Activated CD8-positive, alpha-beta memory T cell treated with anti-CD3 and anti-CD28 coated beads, Interleukin-2, amount 10 ng/mL, durations not matched to agents 7 days and 5 days (primary cell): ENCODE measurements around the gene CNBD2. TPM values are rescaled to one million over a fixed set of nuclear protein-coding genes. Genes with fewer than 3 reads are reported as not detected.
"Not testable (repeated sequence)": the region's sequence is repeated elsewhere in the genome, so short reads cannot be mapped to it uniquely, and the experiment has no call there.

Experiments used
- ATAC-seq: fragments of 150-1000 bp; cut with Tn5 transposase; one replicate; pipeline ENCODE4 v1.10.0; 2021; ENCODE audit warnings: moderate library complexity
- CTCF ChIA-PET: fragments of 350-600 bp; sonication (Branson Sonifier 250); formaldehyde crosslinking; loops from one replicate; lab custom pipeline; 2021; ENCODE audit warnings: antibody characterized with exemption; lab: Charles Lee
- DNase-seq: peaks from one replicate; pipeline ENCODE4 v3.0.0-alpha.2; 2020
- H3K27ac Mint-ChIP-seq: one replicate; pipeline ENCODE4 v1.8.0; 2021; ENCODE audit warnings: mild to moderate bottlenecking, mixed read lengths
- H3K27me3 Mint-ChIP-seq: one replicate; pipeline ENCODE4 v1.8.0; 2021; ENCODE audit warnings: mixed read lengths
- H3K36me3 Mint-ChIP-seq: one replicate; pipeline ENCODE4 v1.8.0; 2021; ENCODE audit warnings: mild to moderate bottlenecking, mixed read lengths
- H3K4me1 Mint-ChIP-seq: one replicate; pipeline ENCODE4 v1.8.0; 2021; ENCODE audit warnings: mixed read lengths
- H3K4me3 Mint-ChIP-seq: one replicate; pipeline ENCODE4 v1.8.0; 2021; ENCODE audit warnings: mild to moderate bottlenecking, moderate library complexity, mixed read lengths
- H3K9me3 Mint-ChIP-seq: one replicate; pipeline ENCODE4 v1.8.0; 2022; ENCODE audit warnings: low read depth, mixed read lengths
- total RNA-seq, 2 experiments: library from RNA; stranded (reverse); gene quantifications; one replicate each; pipeline ENCODE4 v1.2.3, GENCODE V29; 2021

Gene CNBD2
- total RNA-seq, 2 experiments from 2014 or later, result 5.2 to 7.8 TPM

GRCh38 chr20:36036688-36037087, 68.3 kb downstream of the CNBD2 start:
- ATAC-seq (no peak), DNase-seq (no peak)
- Mint-ChIP-seq H3K9me3 (no peaks in the 10 kb centered on the region), H3K27me3 (no peaks in the 10 kb centered on the region), H3K4me1 (no peaks in the 10 kb centered on the region), H3K36me3 (no peaks in the 10 kb centered on the region), H3K4me3 (no peak overlapping the region), H3K27ac (no peak overlapping the region)
- CTCF ChIA-PET, result no interaction called here

- DNase-seq (no peak), ATAC-seq (no peak)
- Mint-ChIP-seq H3K27me3 (no peaks in the 10 kb centered on the region), H3K36me3 (peaks cover 2% of the 10 kb centered on the region), H3K9me3 (no peaks in the 10 kb centered on the region), H3K27ac (no peak overlapping the region), H3K4me3 (no peak overlapping the region), H3K4me1 (peaks cover 1% of the 10 kb centered on the region)
- CTCF ChIA-PET, result interaction anchor here (0.8 kb wide), 1 partner anchor 48 kb away, joined by 3 read pairs; no protein-coding TSS in a partner anchor
Measured at GRCh38 chr20:36040571-36040970, 72.2 kb downstream of the CNBD2 start.

GRCh38 chr20:36043441-36043840, 75.1 kb downstream of the CNBD2 start:
- DNase-seq (no peak), ATAC-seq (no peak)
- Mint-ChIP-seq H3K27me3 (no peaks in the 10 kb centered on the region), H3K9me3 (no peaks in the 10 kb centered on the region), H3K27ac (no peak overlapping the region), H3K4me1 (peaks cover 19% of the 10 kb centered on the region), H3K36me3 (peaks cover 17% of the 10 kb centered on the region), H3K4me3 (no peak overlapping the region)
- CTCF ChIA-PET, result interaction anchor here (1.0 kb wide), 1 partner anchor 50 kb away, joined by 5 read pairs; no protein-coding TSS in a partner anchor

GRCh38 chr20:36043892-36044515, 75.6 kb downstream of the CNBD2 start:
- Mint-ChIP-seq H3K9me3 (no peaks in the 10 kb centered on the region), H3K36me3 (peaks cover 21% of the 10 kb centered on the region), H3K27me3 (no peaks in the 10 kb centered on the region), H3K27ac (no peak overlapping the region), H3K4me3 (no peak overlapping the region), H3K4me1 (peaks cover 24% of the 10 kb centered on the region)
- DNase-seq (no peak), ATAC-seq (no peak)
- CTCF ChIA-PET, result interaction anchor here (1.0 kb wide), 1 partner anchor 51 kb away, joined by 5 read pairs; no protein-coding TSS in a partner anchor

- H3K9me3 Mint-ChIP-seq, result no peaks in the 10 kb centered on the region
- peaks cover 26% of the 10 kb centered on the region for H3K36me3 Mint-ChIP-seq
- no peak overlapping the region for H3K4me3 Mint-ChIP-seq
- no peak for DNase-seq
- H3K27me3 Mint-ChIP-seq, result no peaks in the 10 kb centered on the region
- CTCF ChIA-PET, result no interaction called here
- H3K27ac Mint-ChIP-seq, result no peak overlapping the region
- H3K4me1 Mint-ChIP-seq, result peaks cover 27% of the 10 kb centered on the region
- no peak for ATAC-seq
Measured at GRCh38 chr20:36045373-36045714, 77.0 kb downstream of the CNBD2 start.

GRCh38 chr20:36046073-36046798, 77.8 kb downstream of the CNBD2 start:
- H3K4me3 Mint-ChIP-seq, H3K27ac Mint-ChIP-seq, CTCF ChIA-PET, H3K9me3 Mint-ChIP-seq, H3K27me3 Mint-ChIP-seq, ATAC-seq, DNase-seq: not testable (repeated sequence)
- Mint-ChIP-seq H3K4me1 (peaks cover 30% of the 10 kb centered on the region), H3K36me3 (peaks cover 26% of the 10 kb centered on the region)

- H3K27me3 Mint-ChIP-seq, ATAC-seq, H3K9me3 Mint-ChIP-seq, DNase-seq, CTCF ChIA-PET: not testable (repeated sequence)
- H3K4me3 Mint-ChIP-seq, result peak overlapping the region; percentile 90
- H3K4me1 Mint-ChIP-seq, result peaks cover 35% of the 10 kb centered on the region
- peak overlapping the region; percentile 88 for H3K27ac Mint-ChIP-seq
- H3K36me3 Mint-ChIP-seq, result peaks cover 26% of the 10 kb centered on the region
Measured at GRCh38 chr20:36049408-36049807, 81.0 kb downstream of the CNBD2 start.

- peak overlapping the region; percentile 90 for H3K4me3 Mint-ChIP-seq
- peaks cover 24% of the 10 kb centered on the region for H3K36me3 Mint-ChIP-seq
- H3K27me3 Mint-ChIP-seq, result peaks cover 15% of the 10 kb centered on the region
- ATAC-seq (peak; percentile 96), DNase-seq (peak; percentile 95)
- H3K4me1 Mint-ChIP-seq, result peaks cover 33% of the 10 kb centered on the region
- CTCF ChIA-PET, result no interaction called here
- H3K9me3 Mint-ChIP-seq, result no peaks in the 10 kb centered on the region
- peak overlapping the region; percentile 88 for H3K27ac Mint-ChIP-seq
Measured at GRCh38 chr20:36050436-36051317, 82.3 kb downstream of the CNBD2 start.

GRCh38 chr20:36051318-36052116, 83.1 kb downstream of the CNBD2 start:
- CTCF ChIA-PET, result interaction anchor here (0.6 to 0.8 kb wide), 2 partner anchors 12 to 58 kb away, joined by 3 read pairs; no protein-coding TSS in a partner anchor
- H3K9me3 Mint-ChIP-seq, result no peaks in the 10 kb centered on the region
- no peak for DNase-seq
- peaks cover 15% of the 10 kb centered on the region for H3K27me3 Mint-ChIP-seq
- H3K4me1 Mint-ChIP-seq, result peaks cover 28% of the 10 kb centered on the region
- H3K27ac Mint-ChIP-seq, result peak overlapping the region; percentile 88
- peak overlapping the region; percentile 90 for H3K4me3 Mint-ChIP-seq
- peaks cover 17% of the 10 kb centered on the region for H3K36me3 Mint-ChIP-seq
- no peak for ATAC-seq

- DNase-seq, result no peak
- Mint-ChIP-seq H3K4me1 (peaks cover 23% of the 10 kb centered on the region), H3K27ac (no peak overlapping the region), H3K4me3 (no peak overlapping the region), H3K27me3 (peaks cover 15% of the 10 kb centered on the region), H3K36me3 (peaks cover 16% of the 10 kb centered on the region), H3K9me3 (no peaks in the 10 kb centered on the region)
- CTCF ChIA-PET, result interaction anchor here (0.6 to 0.8 kb wide), 2 partner anchors 11 to 59 kb away, joined by 3 read pairs; no protein-coding TSS in a partner anchor
- ATAC-seq, result no peak
Measured at GRCh38 chr20:36052117-36052513, 83.7 kb downstream of the CNBD2 start.

- H3K27ac Mint-ChIP-seq, H3K9me3 Mint-ChIP-seq, DNase-seq, H3K4me3 Mint-ChIP-seq, CTCF ChIA-PET, H3K36me3 Mint-ChIP-seq, ATAC-seq: not testable (repeated sequence)
- peaks cover 15% of the 10 kb centered on the region for H3K27me3 Mint-ChIP-seq
- peaks cover 10% of the 10 kb centered on the region for H3K4me1 Mint-ChIP-seq
Measured at GRCh38 chr20:36053863-36054518, 85.6 kb downstream of the CNBD2 start.

GRCh38 chr20:36055145-36055544, 86.8 kb downstream of the CNBD2 start:
- CTCF ChIA-PET, result no interaction called here

More at GRCh38 chr20:36055145-36055544, 86.8 kb downstream of the CNBD2 start:
- H3K27ac Mint-ChIP-seq, result no peak overlapping the region
- H3K36me3 Mint-ChIP-seq, result no peaks in the 10 kb centered on the region
- peaks cover 8% of the 10 kb centered on the region for H3K4me1 Mint-ChIP-seq
- no peak overlapping the region for H3K4me3 Mint-ChIP-seq
- H3K9me3 Mint-ChIP-seq, result no peaks in the 10 kb centered on the region
- ATAC-seq, result no peak
- no peak for DNase-seq
- H3K27me3 Mint-ChIP-seq, result peaks cover 15% of the 10 kb centered on the region
